Epithelial cell of esophagus (primary cell): ENCODE measurements around the gene PARD3.
"Not testable (repeated sequence)": the region's sequence is repeated elsewhere in the genome, so short reads cannot be mapped to it uniquely, and the experiment has no call there.

ENCODE experiments used
- DNase-seq: peaks from one replicate; pipeline ENCODE4 v3.0.0; 2010; ENCODE audit warnings: low read depth
- H3K4me3 ChIP-seq: 2 replicates; pipeline ENCODE4 v1.5.1; 2011; ENCODE audit warnings: mild to moderate bottlenecking, low read length, control low read depth
- TF ChIP-seq, protein P1 (sequence below): IDR thresholded peaks from 2 replicates; pipeline ENCODE4 v1.5.1; 2011; ENCODE audit warnings: low read depth, mild to moderate bottlenecking, low read length, control low read depth, inconsistent platforms; ENCODE audit not compliant: insufficient read depth; ENCODE audit errors: missing control alignments

The PARD3 gene

GRCh38 chr10:34649385-34649784 is 165.7 kb downstream of the PARD3 start:
- TF ChIP-seq, protein P1, sequence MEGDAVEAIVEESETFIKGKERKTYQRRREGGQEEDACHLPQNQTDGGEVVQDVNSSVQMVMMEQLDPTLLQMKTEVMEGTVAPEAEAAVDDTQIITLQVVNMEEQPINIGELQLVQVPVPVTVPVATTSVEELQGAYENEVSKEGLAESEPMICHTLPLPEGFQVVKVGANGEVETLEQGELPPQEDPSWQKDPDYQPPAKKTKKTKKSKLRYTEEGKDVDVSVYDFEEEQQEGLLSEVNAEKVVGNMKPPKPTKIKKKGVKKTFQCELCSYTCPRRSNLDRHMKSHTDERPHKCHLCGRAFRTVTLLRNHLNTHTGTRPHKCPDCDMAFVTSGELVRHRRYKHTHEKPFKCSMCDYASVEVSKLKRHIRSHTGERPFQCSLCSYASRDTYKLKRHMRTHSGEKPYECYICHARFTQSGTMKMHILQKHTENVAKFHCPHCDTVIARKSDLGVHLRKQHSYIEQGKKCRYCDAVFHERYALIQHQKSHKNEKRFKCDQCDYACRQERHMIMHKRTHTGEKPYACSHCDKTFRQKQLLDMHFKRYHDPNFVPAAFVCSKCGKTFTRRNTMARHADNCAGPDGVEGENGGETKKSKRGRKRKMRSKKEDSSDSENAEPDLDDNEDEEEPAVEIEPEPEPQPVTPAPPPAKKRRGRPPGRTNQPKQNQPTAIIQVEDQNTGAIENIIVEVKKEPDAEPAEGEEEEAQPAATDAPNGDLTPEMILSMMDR: no peak
- H3K4me3 ChIP-seq: no peak overlapping the region
- DNase-seq: peak; percentile 39

- TF ChIP-seq, protein P1: no peak
- no peak overlapping the region for H3K4me3 ChIP-seq
- no peak for DNase-seq
These were observed 166.2 kb downstream of the PARD3 start for GRCh38 chr10:34648919-34649318.

DNA sequence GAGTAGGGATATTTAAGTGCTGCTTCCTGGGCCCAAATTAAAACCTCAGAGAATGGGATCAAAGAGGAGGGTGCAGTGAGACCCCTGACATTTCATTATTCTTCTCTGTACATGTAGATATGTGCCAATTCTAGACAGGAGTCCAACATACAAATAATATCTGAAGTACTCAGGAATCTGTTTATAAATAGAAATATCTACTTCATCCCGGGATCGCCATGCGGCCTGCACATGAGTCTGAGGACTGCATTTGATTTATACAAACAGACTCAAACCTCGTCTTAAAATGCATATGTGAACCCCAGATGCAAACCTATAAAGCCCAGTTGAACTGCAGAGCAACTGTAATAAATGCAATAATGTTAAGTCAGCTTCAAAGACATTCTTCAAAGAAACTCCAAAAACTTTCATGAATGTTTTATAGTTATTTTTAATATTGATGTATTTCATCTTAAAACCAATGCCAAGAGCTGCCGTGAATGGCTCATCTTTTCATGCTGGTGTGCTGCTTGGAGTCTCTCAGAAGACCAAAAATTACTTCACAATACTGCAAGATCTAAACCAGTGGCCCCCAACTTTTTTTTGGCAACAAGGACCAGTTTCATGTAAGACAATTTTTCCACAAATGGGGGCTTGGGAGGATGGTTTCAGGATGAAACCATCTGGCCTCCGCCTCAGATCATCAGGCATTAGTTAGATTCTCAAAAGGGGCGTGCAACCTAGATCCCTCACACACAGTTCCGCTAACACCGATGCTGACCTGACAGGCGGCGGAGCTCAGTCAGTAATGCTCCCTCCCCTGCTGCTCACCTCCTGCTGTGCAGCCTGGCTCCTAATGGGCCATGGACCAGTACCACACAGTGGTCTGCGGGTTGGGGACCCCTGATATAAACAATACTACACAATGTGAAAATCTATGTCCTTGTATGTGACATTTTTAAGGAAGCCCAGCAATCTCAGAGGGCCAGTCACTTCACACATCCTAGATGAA is 166.9 kb downstream of the PARD3 start:
- TF ChIP-seq, protein P1: no peak
- no peak overlapping the region for H3K4me3 ChIP-seq
- no peak for DNase-seq

- TF ChIP-seq, protein P1: no peak
- H3K4me3 ChIP-seq: no peak overlapping the region
- no peak for DNase-seq
These were observed 167.9 kb downstream of the PARD3 start for GRCh38 chr10:34647160-34647559.

DNA sequence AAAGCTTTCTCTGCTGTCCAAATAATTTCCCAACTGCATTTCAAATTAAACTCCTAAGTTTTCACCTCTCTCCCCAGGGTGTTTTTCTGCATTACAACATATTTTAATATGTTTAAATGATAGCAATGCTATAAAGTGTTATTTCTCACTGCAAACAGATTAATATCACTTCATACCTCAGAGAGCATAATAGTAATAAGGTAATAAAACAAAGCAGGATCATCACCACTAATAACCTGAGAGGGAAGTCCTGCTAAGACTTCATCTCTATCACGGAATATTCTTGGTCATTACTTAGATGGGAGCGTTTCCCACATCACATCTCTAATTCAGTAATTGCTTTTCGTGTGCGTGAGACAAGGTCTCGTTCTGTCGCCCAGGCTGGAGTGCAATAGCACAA is 168.8 kb downstream of the PARD3 start:
- TF ChIP-seq, protein P1: no peak
- DNase-seq: no peak
- no peak overlapping the region for H3K4me3 ChIP-seq

GRCh38 chr10:34644815-34645214 is 170.3 kb downstream of the PARD3 start:
- not testable (repeated sequence) for DNase-seq, H3K4me3 ChIP-seq

- TF ChIP-seq, protein P1: no peak
- no peak for DNase-seq
- H3K4me3 ChIP-seq: no peak overlapping the region
These were observed 170.9 kb downstream of the PARD3 start for GRCh38 chr10:34644224-34644623.
